Kidney (tissue), 14 donors: ENCODE measurements around the gene TPO. TPM values are rescaled to one million over a fixed set of nuclear protein-coding genes. Genes with fewer than 3 reads are reported as not detected.

Experiments
- DNase-seq, 5 donors: peaks; one replicate each; pipeline ENCODE4 v3.0.0-alpha.2; 2013 to 2020
- FAIRE-seq: peaks from 2 replicates; lab custom pipeline; 2012; peaks lifted over from hg19 to GRCh38; lab: Jason Lieb, UNC
- H3K27ac ChIP-seq, 2 donors: one replicate each; pipeline ENCODE4 v1.7.0; 2013; ENCODE audit warnings: low read depth in 2 of 2, low read length in 2 of 2, inconsistent platforms in 1 of 2
- H3K27me3 ChIP-seq: one replicate; pipeline ENCODE4 v1.7.1; 2013; ENCODE audit warnings: low read length, inconsistent platforms; ENCODE audit not compliant: control insufficient read depth, insufficient read depth
- H3K36me3 ChIP-seq, 3 donors: one replicate each; pipeline versions ENCODE4 v1.7.0 to v1.7.1; 2013; ENCODE audit warnings: low read length in 3 of 3, control low read depth in 1 of 3, inconsistent platforms in 1 of 3; ENCODE audit not compliant: insufficient read depth in 3 of 3, control insufficient read depth in 2 of 3
- H3K4me1 ChIP-seq, 3 donors: one replicate each; pipeline versions ENCODE4 v1.7.0 to v1.7.1; 2013; ENCODE audit warnings: low read length in 3 of 3, inconsistent platforms in 1 of 3, low read depth in 1 of 3; ENCODE audit not compliant: control insufficient read depth in 2 of 3, insufficient read depth in 2 of 3
- H3K4me3 ChIP-seq, 3 donors: one replicate each; pipeline versions ENCODE4 v1.7.0 to v1.8.1; 2013; ENCODE audit warnings: low read length in 3 of 3, control low read depth in 1 of 3, inconsistent platforms in 1 of 3
- H3K9ac ChIP-seq, 3 donors: one replicate each; pipeline versions ENCODE4 v1.7.0 to v1.7.1; 2013; ENCODE audit warnings: low read length in 3 of 3, control low read depth in 1 of 3, inconsistent platforms in 1 of 3
- H3K9me3 ChIP-seq, 3 donors: one replicate each; pipeline versions ENCODE4 v1.7.0 to v1.7.1; 2013; ENCODE audit warnings: low read length in 3 of 3, control low read depth in 1 of 3, inconsistent platforms in 1 of 3; ENCODE audit not compliant: control insufficient read depth in 2 of 3, insufficient read depth in 1 of 3
- CTCF ChIP-seq: IDR thresholded peaks from 3 replicates; pipeline ENCODE4 v1.5.1; 2012; ENCODE audit warnings: mild to moderate bottlenecking, moderate library complexity, borderline replicate concordance; ENCODE audit not compliant: insufficient read depth; ENCODE audit errors: extremely low read depth
- intact Hi-C: fragments of 100-400 bp; cut with DNase I; formaldehyde crosslinking; loops from one replicate; pipeline ENCODE4 v1.11.1; 2022
- polyA plus RNA-seq: library from polyadenylated mRNA; stranded (reverse); fragments of 350-450 nt; fragmentation: Illumina TruSeq; extraction: RNeasy Lipid Tissue Mini Kit (QIAGEN cat#74804); gene quantifications from one replicate; pipeline ENCODE4 v1.2.3, GENCODE V29; 2014; ENCODE audit warnings: low read depth, low replicate concordance; ENCODE audit not compliant: insufficient read depth
- total RNA-seq: library from RNA; stranded (reverse); fragmentation: NEBNext Ultra II Directional; extraction: Animal tissue kit (Norgen Biotek cat#: 25700); gene quantifications from one replicate; pipeline ENCODE4 v1.2.1, GENCODE V29; 2021
- donor health status: control.
- donor health status: control.
- donor health status: control.
- donor health status: control.
- donor health status: control.
- donor health status: DM: yes; HTN: yes; CAD: no.
- donor health status: Normal renal cell carcinoma (clear cell type).

The TPO gene
- total and polyA plus RNA-seq, 2 donors from 2014 or later: not detected

GRCh38 chr2:1517786-1518185, 104.5 kb downstream of the TPO start:
- Histone ChIP-seq H3K9ac (no peak overlapping the region), H3K9me3 (no peaks in the 10 kb centered on the region), H3K27me3 (no peaks in the 10 kb centered on the region), H3K4me1 (no peaks in the 10 kb centered on the region), H3K27ac (no peak overlapping the region), H3K36me3 (no peaks in the 10 kb centered on the region), H3K4me3 (no peak overlapping the region)
- peak in 1 of 5 donors; percentile 65 for DNase-seq
- no peak for FAIRE-seq
- TF ChIP-seq CTCF: no peak
- intact Hi-C loops: no loop called here

- no peak overlapping the region for H3K27ac ChIP-seq
- FAIRE-seq (no peak), DNase-seq (peak in 1 of 5 donors; percentile 25)
Measured at GRCh38 chr2:1518331-1518803, 105.1 kb downstream of the TPO start.

GRCh38 chr2:1518867-1519530, 105.7 kb downstream of the TPO start:
- no peak overlapping the region for H3K9ac ChIP-seq
- H3K4me1 ChIP-seq: no peaks in the 10 kb centered on the region
- no peaks in the 10 kb centered on the region for H3K36me3 ChIP-seq
- no peak overlapping the region for H3K4me3 ChIP-seq
- intact Hi-C loops: no loop called here
- H3K27me3 ChIP-seq: no peaks in the 10 kb centered on the region
- DNase-seq (peak in 1 of 5 donors; percentile 32), FAIRE-seq (no peak)
- H3K27ac ChIP-seq: no peak overlapping the region
- TF ChIP-seq CTCF: no peak
- H3K9me3 ChIP-seq: no peaks in the 10 kb centered on the region

More at GRCh38 chr2:1518331-1518803, 105.1 kb downstream of the TPO start:
- no peaks in the 10 kb centered on the region for H3K36me3 ChIP-seq
- intact Hi-C loops: no loop called here
- H3K9ac ChIP-seq: no peak overlapping the region
- no peak overlapping the region for H3K4me3 ChIP-seq
- H3K4me1 ChIP-seq: no peaks in the 10 kb centered on the region
- no peaks in the 10 kb centered on the region for H3K9me3 ChIP-seq
- H3K27me3 ChIP-seq: no peaks in the 10 kb centered on the region
- no peak for TF ChIP-seq CTCF
